HEK293 (cell line): ENCODE results near the gene POLD2.

Experiments
- CTCF ChIA-PET: fragments of 350-600 bp; formaldehyde crosslinking; extraction: SDS; loops from one replicate; lab custom pipeline; 2021; ENCODE audit warnings: antibody characterized with exemption; lab: Yijun Ruan, JAX
- POLR2A ChIA-PET: fragments of 300-600 bp; formaldehyde crosslinking; extraction: SDS; loops from one replicate; lab custom pipeline; 2020; ENCODE audit warnings: antibody characterized with exemption, inconsistent platforms; lab: Yijun Ruan, JAX
- H3K27ac ChIP-seq: fragments of 200-500 bp; sonication (Bioruptor generic); 2 replicates; pipeline ENCODE4 v1.5.1; 2014; ENCODE audit warnings: low read depth, low read length, control low read depth, inconsistent platforms; ENCODE audit errors: extremely low read depth
- H3K36me3 ChIP-seq, 2 experiments: fragments of 200-500 bp in 1 of 2; sonication (Bioruptor generic) in 1 of 2; 1 replicate in 1 of 2; 2 replicates in 1 of 2; pipeline ENCODE4 v1.5.1; 2014 to 2017; ENCODE audit warnings: inconsistent platforms in 2 of 2, low read length in 2 of 2; ENCODE audit not compliant: control insufficient read depth in 2 of 2, insufficient read depth in 1 of 2
- H3K4me1 ChIP-seq: fragments of 200-500 bp; sonication (Bioruptor generic); 2 replicates; pipeline ENCODE4 v1.5.1; 2014; ENCODE audit warnings: mild to moderate bottlenecking, low read length, inconsistent platforms; ENCODE audit not compliant: control insufficient read depth, insufficient read depth
- H3K4me3 ChIP-seq: 2 replicates; pipeline ENCODE4 v1.5.1; 2011; ENCODE audit warnings: low read depth, mild to moderate bottlenecking, control low read depth, low read length, moderate library complexity
- H3K9me3 ChIP-seq: fragments of 200-500 bp; sonication (Bioruptor generic); 2 replicates; pipeline ENCODE4 v1.5.1; 2014; ENCODE audit warnings: low read depth, low read length, inconsistent platforms; ENCODE audit not compliant: control insufficient read depth, insufficient read depth
- HIC1 ChIP-seq: fragments of 450-650 bp; formaldehyde crosslinking; IDR thresholded peaks from 2 replicates; pipeline ENCODE4 v1.5.1; 2016; ENCODE audit warnings: missing biosample characterization, missing genetic modification characterization
- KLF8 ChIP-seq: fragments of 450-650 bp; formaldehyde crosslinking; IDR thresholded peaks from 2 replicates; pipeline ENCODE4 v1.5.1; 2016; ENCODE audit warnings: missing biosample characterization, missing genetic modification characterization
- PRDM1 ChIP-seq: fragments of 450-650 bp; formaldehyde crosslinking; IDR thresholded peaks from 2 replicates; pipeline ENCODE4; 2016; ENCODE audit warnings: missing biosample characterization, missing genetic modification characterization
- ZNF112 ChIP-seq: fragments of 450-650 bp; formaldehyde crosslinking; IDR thresholded peaks from 2 replicates; pipeline ENCODE4 v1.5.0; 2017; ENCODE audit warnings: missing biosample characterization, missing genetic modification characterization
- ZNF174 ChIP-seq: fragments of 450-650 bp; formaldehyde crosslinking; IDR thresholded peaks from 2 replicates; pipeline ENCODE4 v1.5.0; 2017; ENCODE audit warnings: missing biosample characterization, mild to moderate bottlenecking, missing genetic modification characterization
- ZNF2 ChIP-seq: fragments of 450-650 bp; formaldehyde crosslinking; IDR thresholded peaks from 2 replicates; pipeline ENCODE4 v1.5.1; 2016; ENCODE audit warnings: missing biosample characterization, missing genetic modification characterization
- ZNF221 ChIP-seq: fragments of 450-650 bp; formaldehyde crosslinking; IDR thresholded peaks from 2 replicates; pipeline ENCODE4 v1.5.1; 2017; ENCODE audit warnings: missing biosample characterization, missing genetic modification characterization, borderline replicate concordance
- ZNF239 ChIP-seq: fragments of 450-650 bp; formaldehyde crosslinking; IDR thresholded peaks from 2 replicates; pipeline ENCODE4 v1.5.1; 2016; ENCODE audit warnings: missing biosample characterization, missing genetic modification characterization
- ZNF24 ChIP-seq: fragments of 450-650 bp; formaldehyde crosslinking; IDR thresholded peaks from 2 replicates; pipeline ENCODE4 v1.5.1; 2016; ENCODE audit warnings: missing biosample characterization, missing genetic modification characterization
- ZNF302 ChIP-seq: fragments of 450-650 bp; formaldehyde crosslinking; IDR thresholded peaks from 2 replicates; pipeline ENCODE4 v1.5.1; 2016; ENCODE audit warnings: missing biosample characterization, missing genetic modification characterization, low read depth
- ZNF530 ChIP-seq: fragments of 450-650 bp; formaldehyde crosslinking; IDR thresholded peaks from 2 replicates; pipeline ENCODE4 v1.5.1; 2016; ENCODE audit warnings: low read depth, missing biosample characterization, missing genetic modification characterization
- ZNF544 ChIP-seq: fragments of 450-650 bp; formaldehyde crosslinking; IDR thresholded peaks from 2 replicates; pipeline ENCODE4 v1.5.0; 2017; ENCODE audit warnings: missing biosample characterization, missing genetic modification characterization
- ZNF571 ChIP-seq: fragments of 450-650 bp; formaldehyde crosslinking; IDR thresholded peaks from 2 replicates; pipeline ENCODE4 v1.5.0; 2017; ENCODE audit warnings: missing biosample characterization, missing genetic modification characterization
- ZNF701 ChIP-seq: fragments of 450-650 bp; formaldehyde crosslinking; IDR thresholded peaks from 2 replicates; pipeline ENCODE4 v1.5.1; 2016; ENCODE audit warnings: missing biosample characterization, missing genetic modification characterization
- ZNF747 ChIP-seq: fragments of 450-650 bp; formaldehyde crosslinking; IDR thresholded peaks from 2 replicates; pipeline ENCODE4 v1.5.1; 2016; ENCODE audit warnings: missing biosample characterization, missing genetic modification characterization
- ZNF76 ChIP-seq: fragments of 450-650 bp; formaldehyde crosslinking; IDR thresholded peaks from 2 replicates; pipeline ENCODE4; 2016; ENCODE audit warnings: low read depth, missing biosample characterization, missing genetic modification characterization, borderline replicate concordance
- TF ChIP-seq, protein P1 (sequence below): fragments of 450-650 bp; formaldehyde crosslinking; IDR thresholded peaks from 2 replicates; pipeline ENCODE4 v1.5.1; 2017; ENCODE audit warnings: missing biosample characterization, missing genetic modification characterization
- TF ChIP-seq, protein P2 (sequence below): fragments of 450-650 bp; formaldehyde crosslinking; IDR thresholded peaks from 2 replicates; pipeline ENCODE4 v1.5.1; 2017; ENCODE audit warnings: missing biosample characterization, missing genetic modification characterization
- TF ChIP-seq, protein P3 (sequence below): fragments of 450-650 bp; formaldehyde crosslinking; IDR thresholded peaks from 2 replicates; pipeline ENCODE4 v1.5.1; 2017; ENCODE audit warnings: missing biosample characterization, missing genetic modification characterization
- TF ChIP-seq, protein P4 (sequence below): fragments of 450-650 bp; formaldehyde crosslinking; IDR thresholded peaks from 2 replicates; pipeline ENCODE4 v1.5.1; 2016; ENCODE audit warnings: missing biosample characterization, missing genetic modification characterization
- TF ChIP-seq, protein P5 (sequence below): IDR thresholded peaks from 2 replicates; pipeline ENCODE4 v1.6.1; 2011; ENCODE audit warnings: mild to moderate bottlenecking, low read depth, low read length, borderline replicate concordance

The POLD2 gene

GRCh38 chr7:44167920-44168319 is 44.6 kb upstream of the POLD2 start:
- no peaks in the 10 kb centered on the region for H3K4me1 ChIP-seq
- ChIA-PET CTCF (no interaction called here), POLR2A (no interaction called here)
- H3K4me3 ChIP-seq: no peak overlapping the region
- H3K27ac ChIP-seq: no peak overlapping the region
- H3K9me3 ChIP-seq: no peaks in the 10 kb centered on the region
- TF ChIP-seq, protein P1, sequence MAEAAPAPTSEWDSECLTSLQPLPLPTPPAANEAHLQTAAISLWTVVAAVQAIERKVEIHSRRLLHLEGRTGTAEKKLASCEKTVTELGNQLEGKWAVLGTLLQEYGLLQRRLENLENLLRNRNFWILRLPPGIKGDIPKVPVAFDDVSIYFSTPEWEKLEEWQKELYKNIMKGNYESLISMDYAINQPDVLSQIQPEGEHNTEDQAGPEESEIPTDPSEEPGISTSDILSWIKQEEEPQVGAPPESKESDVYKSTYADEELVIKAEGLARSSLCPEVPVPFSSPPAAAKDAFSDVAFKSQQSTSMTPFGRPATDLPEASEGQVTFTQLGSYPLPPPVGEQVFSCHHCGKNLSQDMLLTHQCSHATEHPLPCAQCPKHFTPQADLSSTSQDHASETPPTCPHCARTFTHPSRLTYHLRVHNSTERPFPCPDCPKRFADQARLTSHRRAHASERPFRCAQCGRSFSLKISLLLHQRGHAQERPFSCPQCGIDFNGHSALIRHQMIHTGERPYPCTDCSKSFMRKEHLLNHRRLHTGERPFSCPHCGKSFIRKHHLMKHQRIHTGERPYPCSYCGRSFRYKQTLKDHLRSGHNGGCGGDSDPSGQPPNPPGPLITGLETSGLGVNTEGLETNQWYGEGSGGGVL (tag by site-specific recombination): no peak
- TF ChIP-seq, protein P2, sequence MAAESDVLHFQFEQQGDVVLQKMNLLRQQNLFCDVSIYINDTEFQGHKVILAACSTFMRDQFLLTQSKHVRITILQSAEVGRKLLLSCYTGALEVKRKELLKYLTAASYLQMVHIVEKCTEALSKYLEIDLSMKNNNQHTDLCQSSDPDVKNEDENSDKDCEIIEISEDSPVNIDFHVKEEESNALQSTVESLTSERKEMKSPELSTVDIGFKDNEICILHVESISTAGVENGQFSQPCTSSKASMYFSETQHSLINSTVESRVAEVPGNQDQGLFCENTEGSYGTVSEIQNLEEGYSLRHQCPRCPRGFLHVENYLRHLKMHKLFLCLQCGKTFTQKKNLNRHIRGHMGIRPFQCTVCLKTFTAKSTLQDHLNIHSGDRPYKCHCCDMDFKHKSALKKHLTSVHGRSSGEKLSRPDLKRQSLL (tag by site-specific recombination): no peak
- TF ChIP-seq ZNF571 (tag by site-specific recombination) (no peak), ZNF174 (tag by site-specific recombination) (no peak), ZNF24 (tag by site-specific recombination) (no peak), ZNF701 (tag by site-specific recombination) (no peak), PRDM1 (no peak), ZNF747 (no peak), ZNF239 (no peak)
- H3K36me3 ChIP-seq: no peaks in the 10 kb centered on the region

- POLR2A ChIA-PET: no interaction called here
- no peaks in the 10 kb centered on the region for H3K9me3 ChIP-seq
- CTCF ChIA-PET: interaction anchor here (1.2 kb wide), 2 partner anchors 32 to 33 kb away, joined by 3 to 5 read pairs; no protein-coding TSS in a partner anchor
- H3K4me1 ChIP-seq: no peaks in the 10 kb centered on the region
- no peaks in the 10 kb centered on the region for H3K36me3 ChIP-seq
- TF ChIP-seq KLF8 (tag by site-specific recombination) (no peak), ZNF112 (no peak), ZNF2 (tag by site-specific recombination) (no peak), ZNF544 (tag by site-specific recombination) (no peak), ZNF221 (tag by site-specific recombination) (no peak), ZNF76 (no peak), HIC1 (tag by site-specific recombination) (no peak), ZNF530 (tag by site-specific recombination) (no peak), ZNF174 (tag by site-specific recombination) (no peak), ZNF302 (tag by site-specific recombination) (no peak)
- TF ChIP-seq, protein P3, sequence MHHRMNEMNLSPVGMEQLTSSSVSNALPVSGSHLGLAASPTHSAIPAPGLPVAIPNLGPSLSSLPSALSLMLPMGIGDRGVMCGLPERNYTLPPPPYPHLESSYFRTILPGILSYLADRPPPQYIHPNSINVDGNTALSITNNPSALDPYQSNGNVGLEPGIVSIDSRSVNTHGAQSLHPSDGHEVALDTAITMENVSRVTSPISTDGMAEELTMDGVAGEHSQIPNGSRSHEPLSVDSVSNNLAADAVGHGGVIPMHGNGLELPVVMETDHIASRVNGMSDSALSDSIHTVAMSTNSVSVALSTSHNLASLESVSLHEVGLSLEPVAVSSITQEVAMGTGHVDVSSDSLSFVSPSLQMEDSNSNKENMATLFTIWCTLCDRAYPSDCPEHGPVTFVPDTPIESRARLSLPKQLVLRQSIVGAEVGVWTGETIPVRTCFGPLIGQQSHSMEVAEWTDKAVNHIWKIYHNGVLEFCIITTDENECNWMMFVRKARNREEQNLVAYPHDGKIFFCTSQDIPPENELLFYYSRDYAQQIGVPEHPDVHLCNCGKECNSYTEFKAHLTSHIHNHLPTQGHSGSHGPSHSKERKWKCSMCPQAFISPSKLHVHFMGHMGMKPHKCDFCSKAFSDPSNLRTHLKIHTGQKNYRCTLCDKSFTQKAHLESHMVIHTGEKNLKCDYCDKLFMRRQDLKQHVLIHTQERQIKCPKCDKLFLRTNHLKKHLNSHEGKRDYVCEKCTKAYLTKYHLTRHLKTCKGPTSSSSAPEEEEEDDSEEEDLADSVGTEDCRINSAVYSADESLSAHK (tag by site-specific recombination): no peak
- TF ChIP-seq, protein P4, sequence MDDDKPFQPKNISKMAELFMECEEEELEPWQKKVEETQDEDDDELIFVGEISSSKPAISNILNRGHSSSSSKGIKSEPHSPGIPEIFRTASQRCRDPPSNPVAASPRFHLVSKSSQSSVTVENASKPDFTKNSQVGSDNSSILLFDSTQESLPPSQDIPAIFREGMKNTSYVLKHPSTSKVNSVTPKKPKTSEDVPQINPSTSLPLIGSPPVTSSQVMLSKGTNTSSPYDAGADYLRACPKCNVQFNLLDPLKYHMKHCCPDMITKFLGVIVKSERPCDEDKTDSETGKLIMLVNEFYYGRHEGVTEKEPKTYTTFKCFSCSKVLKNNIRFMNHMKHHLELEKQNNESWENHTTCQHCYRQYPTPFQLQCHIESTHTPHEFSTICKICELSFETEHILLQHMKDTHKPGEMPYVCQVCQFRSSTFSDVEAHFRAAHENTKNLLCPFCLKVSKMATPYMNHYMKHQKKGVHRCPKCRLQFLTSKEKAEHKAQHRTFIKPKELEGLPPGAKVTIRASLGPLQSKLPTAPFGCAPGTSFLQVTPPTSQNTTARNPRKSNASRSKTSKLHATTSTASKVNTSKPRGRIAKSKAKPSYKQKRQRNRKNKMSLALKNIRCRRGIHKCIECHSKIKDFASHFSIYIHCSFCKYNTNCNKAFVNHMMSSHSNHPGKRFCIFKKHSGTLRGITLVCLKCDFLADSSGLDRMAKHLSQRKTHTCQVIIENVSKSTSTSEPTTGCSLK (tag by site-specific recombination): no peak
- TF ChIP-seq, protein P5, sequence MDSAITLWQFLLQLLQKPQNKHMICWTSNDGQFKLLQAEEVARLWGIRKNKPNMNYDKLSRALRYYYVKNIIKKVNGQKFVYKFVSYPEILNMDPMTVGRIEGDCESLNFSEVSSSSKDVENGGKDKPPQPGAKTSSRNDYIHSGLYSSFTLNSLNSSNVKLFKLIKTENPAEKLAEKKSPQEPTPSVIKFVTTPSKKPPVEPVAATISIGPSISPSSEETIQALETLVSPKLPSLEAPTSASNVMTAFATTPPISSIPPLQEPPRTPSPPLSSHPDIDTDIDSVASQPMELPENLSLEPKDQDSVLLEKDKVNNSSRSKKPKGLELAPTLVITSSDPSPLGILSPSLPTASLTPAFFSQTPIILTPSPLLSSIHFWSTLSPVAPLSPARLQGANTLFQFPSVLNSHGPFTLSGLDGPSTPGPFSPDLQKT: no peak
- H3K4me3 ChIP-seq: no peak overlapping the region
- no peak overlapping the region for H3K27ac ChIP-seq
Measured at GRCh38 chr7:44163591-44163990, 40.2 kb upstream of the POLD2 start.
